GM19452 (cell line): ENCODE measurements around the gene UROD.
"Not testable (repeated sequence)": the region's sequence is repeated elsewhere in the genome, so short reads cannot be mapped to it uniquely, and the experiment has no call there.

Source experiments
- ATAC-seq: cut with Tn5 transposase; IDR thresholded peaks from one replicate; pipeline ENCODE4 v1.9.1; 2021; ENCODE audit not compliant: unreplicated experiment

UROD gene

DNA sequence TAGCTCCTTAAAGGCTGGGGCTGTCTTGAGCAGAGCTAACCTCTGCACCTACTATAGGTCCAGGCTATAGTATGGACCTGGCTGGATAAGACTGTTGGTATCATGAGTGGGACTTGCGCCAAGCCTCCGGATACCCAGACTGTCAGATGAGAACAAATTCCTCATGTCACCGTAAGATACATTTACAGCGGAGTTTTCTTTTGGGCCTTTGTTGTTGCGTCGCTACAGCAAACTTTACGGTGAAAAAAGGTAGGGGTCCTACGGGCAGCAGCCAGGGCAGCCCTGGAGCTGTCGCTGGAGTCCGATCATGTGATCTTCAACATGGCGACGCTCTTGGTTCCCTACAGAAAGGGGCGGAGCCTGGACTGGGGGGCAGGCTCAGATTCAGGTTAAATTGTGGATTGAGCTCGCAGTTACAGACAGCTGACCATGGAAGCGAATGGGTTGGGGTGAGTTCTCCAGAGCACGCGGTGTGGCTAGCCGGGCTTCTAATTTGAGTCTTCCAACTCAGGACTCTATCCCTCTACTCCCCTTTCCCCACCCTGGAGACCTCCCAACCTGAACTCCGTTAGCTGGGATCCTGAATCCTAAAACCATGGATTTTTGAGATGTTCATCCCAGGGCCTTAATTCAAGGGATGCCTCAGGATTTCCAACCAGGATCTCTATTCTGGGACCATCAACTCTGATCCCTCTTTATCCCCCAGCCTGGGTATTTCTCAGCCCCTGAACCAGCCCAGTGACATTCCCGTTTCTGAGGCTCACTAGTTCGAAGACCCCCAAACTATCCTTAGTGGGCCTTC, at the start of gene UROD:
Gene UROD, plus strand, starts transcription at position 418 of the 802 bp plus-strand sequence. Its CDS starts 12 bp downstream, at position 430.
- peak; percentile 63 for ATAC-seq

- ATAC-seq: no peak
Observed at GRCh38 chr1:44962729-44963128, 49.3 kb upstream of the UROD start.

DNA sequence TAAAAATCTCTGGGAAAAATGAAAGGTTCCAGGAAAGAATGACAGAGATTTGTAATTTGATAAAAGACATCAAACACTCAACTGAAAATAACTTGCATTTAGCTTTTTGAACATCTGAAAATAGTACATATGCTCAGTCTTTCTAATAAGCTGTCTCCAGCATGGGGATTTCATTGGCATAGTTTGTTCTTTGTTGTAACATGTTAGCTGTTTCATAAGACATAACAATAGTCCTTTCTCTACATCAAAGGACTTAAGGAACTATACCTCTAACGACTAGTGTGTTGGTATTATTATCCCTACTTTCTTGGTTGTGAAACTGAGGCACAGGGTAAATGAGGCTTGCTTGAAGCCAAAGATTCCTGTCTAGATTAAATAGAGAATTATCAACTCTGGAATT, 47.7 kb upstream of the UROD start:
- ATAC-seq: no peak

- no peak for ATAC-seq
Observed at GRCh38 chr1:44970317-44970716, 41.7 kb upstream of the UROD start.

GRCh38 chr1:44973645-44974044, 38.4 kb upstream of the UROD start:
- ATAC-seq: no peak

DNA sequence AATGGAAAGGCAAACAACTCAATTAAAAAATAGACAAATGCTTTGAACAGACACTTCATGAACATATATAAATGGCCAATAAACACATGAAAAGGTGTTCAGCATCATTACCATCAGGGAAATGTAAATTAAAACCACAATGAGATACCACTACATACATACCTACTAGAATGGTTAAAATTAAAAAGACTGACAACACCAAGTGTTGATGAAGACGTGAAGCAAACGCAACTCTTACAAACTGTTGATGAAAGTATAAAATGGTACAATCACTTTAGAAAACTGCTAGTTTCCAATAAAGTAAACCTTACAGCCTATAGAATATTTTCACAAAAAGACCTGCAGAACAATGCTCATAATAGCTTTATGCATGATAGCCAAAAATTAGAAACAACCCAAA, 35.8 kb upstream of the UROD start:
- ATAC-seq: no peak

GRCh38 chr1:44977372-44977771, 34.7 kb upstream of the UROD start:
- ATAC-seq: not testable (repeated sequence)

DNA sequence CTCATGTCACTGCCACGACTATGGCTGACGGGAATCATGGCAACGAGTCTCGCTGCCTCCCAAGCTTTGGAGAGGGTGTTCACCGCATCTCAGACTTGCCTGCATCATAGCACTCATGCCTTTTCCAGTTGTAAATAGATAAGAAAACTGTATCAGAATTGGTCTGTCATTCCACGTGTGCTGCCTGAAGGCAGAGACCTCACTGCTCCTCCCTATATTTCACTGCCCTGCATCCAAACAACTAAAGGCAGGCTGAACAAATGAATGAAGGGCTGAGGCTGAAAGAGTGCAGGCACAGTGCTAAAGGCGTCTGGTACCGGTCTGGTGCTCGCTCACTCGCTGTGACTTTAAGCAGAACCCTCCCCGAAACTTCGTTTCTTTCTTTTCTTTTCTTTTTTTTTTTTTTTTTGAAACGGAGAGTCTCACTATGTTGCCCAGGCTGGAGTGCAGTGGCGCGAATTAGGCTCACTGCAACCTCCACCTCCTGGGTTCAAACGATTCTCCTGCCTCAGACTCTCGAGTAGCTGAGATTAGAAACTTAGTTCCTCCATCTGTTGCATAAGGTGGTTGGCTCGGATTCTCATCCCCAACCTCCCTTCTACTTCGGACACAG, 26.2 kb upstream of the UROD start:
- ATAC-seq: no peak

DNA sequence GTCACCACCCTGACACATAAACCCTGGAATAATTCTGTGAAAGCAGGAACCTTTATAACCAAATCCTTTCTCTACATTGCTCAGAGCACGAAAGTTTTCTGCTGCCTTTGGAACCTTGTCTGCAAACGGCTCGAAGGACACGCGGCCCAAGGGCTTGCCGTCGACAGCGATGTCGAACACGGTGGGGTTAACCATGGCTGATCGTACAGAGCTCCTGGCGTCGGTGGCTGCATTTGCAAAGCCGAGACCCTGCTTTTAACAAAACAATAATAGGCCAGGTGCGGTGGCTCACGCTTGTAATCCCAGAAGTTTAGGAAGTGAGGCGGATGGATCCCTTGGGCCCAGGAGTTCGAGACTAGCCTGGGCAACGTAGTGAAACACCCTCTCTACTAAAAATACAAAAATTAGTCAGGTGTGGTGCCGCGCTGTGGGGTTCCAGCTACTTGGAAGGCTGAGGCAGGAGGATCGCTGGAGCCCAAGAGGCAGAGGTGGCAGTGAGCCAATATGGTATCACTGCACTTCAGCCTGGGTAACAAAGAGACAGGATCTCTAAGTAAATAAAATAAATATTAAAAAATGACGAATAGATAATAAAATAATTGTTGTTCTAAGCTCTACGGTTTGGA, 23.4 kb upstream of the UROD start:
- ATAC-seq: no peak

GRCh38 chr1:44994309-44994898, 17.6 kb upstream of the UROD start:
- no peak for ATAC-seq

DNA sequence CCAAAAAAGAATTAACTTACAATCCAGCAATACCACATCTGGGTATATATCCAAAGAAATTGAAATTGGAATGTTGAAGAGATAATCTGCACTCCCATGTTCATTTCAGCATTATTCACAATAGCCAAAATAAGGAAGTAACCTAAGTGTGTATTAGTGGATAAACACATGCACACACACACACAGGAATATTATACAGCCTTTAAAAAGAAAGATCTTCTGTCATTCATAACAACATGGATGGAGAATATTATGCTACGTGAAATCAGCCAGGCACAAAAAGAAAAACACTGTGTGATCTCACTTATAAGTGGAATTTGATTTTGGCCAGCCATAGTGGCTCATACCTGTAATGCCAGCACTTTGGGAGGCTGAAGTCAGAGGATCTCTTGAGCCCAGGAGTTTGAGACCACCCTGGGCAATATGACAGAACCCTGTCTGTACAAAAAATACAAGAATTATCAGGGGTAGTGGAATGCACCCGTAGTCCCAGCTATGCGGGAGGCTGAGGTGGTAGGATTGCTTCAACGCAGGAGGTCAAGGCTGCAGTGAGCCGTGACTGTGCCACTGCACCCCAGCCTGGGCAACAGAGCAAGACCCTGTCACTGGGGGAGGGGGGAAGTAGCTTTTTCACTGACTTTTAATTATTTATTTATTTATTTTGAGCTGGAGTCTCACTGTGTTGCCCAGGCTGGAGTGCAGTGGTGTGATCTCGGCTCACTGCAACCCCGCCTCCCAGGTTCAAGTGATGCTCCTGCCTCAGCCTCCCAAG, 16.4 kb upstream of the UROD start:
- ATAC-seq: no peak

DNA sequence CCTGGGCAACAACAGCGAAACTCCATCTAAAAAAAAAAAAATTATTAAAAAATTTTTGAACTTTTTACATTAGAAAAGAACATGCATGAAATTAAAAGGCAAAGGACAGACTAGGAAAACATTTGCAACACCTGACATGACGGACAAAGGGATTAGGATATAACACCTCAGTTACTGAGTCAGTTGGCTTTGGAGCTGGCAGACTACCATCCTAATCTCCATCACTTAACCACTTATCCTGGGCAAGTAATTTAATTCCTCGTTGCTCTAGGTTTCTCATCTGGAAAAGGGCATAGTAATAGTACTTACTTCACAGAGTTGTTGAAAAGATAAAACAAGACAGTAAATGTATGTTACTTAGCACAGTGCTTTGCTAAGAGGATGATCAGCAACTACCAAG, 12.8 kb upstream of the UROD start:
- ATAC-seq: no peak

DNA sequence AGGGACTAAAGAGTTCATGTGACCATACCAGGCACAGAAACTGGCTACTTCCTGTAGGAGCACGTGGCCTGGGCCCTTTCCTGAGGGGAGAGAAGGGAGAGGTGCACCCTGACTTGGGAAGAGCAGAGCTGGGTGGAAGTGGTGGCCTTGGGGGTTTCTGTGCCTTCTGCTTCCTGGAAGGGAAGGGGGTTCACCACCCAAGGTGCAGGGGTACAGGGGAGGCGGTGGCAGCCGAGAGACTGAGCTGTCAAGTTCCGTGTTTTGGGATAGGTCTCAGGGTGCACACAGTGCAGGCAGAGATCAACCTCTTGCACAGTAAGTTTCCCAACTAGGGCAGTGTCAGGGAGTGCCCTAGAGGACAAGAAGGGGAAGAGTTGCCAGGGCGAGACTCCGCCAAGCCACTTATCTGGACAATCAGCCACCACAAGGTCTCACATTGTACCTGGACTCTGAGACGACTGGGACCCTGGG, 11.0 kb upstream of the UROD start:
- ATAC-seq: no peak

- ATAC-seq: not testable (repeated sequence)
Observed at GRCh38 chr1:45001576-45001975, 10.5 kb upstream of the UROD start.

DNA sequence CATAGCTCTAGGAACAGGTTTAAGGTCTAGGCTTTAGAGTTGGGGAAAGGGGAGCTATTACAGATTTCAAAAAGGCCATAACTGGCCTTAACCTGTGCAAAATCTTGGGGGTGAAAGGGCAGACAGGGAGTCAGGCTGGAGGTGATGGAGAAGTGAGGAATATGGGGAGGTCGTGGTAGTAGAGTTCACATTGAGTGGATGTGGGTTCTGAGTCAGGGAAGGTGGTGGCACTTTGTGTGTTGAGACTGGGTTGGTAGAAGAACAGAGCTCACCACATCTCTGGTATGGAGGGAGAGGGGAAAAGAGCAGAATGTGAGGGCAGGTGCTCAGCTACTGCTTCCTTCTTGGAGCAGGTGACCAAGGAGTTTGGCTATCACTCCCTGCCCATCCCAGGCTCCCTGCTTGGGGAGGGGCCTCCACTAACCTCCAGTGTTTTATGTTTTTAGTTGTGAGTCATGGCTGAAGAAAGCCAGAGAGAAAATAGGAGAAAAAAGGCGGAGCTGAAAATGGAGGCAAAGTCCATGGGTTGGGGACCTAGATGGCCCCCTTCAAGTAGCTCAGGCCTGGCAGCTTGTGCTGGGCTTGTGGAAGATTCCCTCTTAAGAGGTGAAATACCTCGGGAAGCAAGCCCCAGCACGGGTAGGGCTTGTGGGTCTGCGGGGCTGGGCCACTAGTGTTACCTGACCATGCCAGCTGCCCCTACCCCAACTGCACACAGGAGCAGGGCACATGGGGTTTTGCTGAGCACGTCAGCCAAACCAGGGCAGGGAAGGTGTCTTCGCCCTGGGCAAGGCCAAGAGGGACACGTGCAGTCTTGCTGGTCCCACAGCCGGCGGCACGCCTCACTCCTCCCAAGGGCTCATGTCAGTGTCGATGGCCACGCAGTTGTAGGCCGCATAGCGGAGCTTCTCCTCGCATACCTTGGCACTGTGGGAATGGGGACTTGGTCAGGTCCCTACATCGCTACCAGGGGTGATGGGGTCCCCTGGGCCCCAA, 9.1 kb upstream of the UROD start:
- no peak for ATAC-seq

- ATAC-seq: no peak
Observed at GRCh38 chr1:45003741-45004140, 8.3 kb upstream of the UROD start.

- no peak for ATAC-seq
Observed at GRCh38 chr1:45004281-45004920, 7.7 kb upstream of the UROD start.

DNA sequence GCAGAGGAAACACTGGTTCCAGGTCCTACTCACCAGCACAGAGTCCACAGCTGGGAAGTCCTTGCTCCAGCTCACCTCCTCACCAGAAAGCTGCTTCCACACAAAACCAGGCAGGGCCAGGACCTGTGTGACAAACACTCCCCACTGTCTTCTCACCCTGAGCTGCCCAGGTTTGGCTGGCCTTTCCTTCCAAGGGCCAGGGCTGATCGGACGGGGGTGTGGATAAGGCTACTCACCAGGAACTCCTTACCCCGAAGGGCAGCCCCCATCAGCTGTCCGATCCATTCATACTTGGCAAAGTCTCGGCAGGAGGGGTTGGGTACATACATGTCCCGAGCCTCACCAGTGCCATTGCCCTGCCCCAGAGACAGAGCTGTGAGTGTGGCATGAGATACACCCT, 6.3 kb upstream of the UROD start:
- ATAC-seq: no peak

- no peak for ATAC-seq
Observed at GRCh38 chr1:45007311-45007710, 4.7 kb upstream of the UROD start.
